GM12891 (cell line): ENCODE measurements around the gene GPR89B. TPM values are rescaled to one million over a fixed set of nuclear protein-coding genes. Genes with fewer than 3 reads are reported as not detected.

Experiments
- DNase-seq: peaks from one replicate; pipeline ENCODE4 v3.0.0; 2011; ENCODE audit warnings: low spot score; ENCODE audit not compliant: insufficient read length
- FAIRE-seq: peaks from 2 replicates; lab custom pipeline; 2011; peaks lifted over from hg19 to GRCh38; lab: Jason Lieb, UNC
- PAX5 ChIP-seq: IDR thresholded peaks from 2 replicates; pipeline ENCODE4 v1.6.1; 2011; ENCODE audit warnings: low read length, moderate library complexity, mild to moderate bottlenecking; ENCODE audit not compliant: insufficient read depth, severe bottlenecking
- POLR2A ChIP-seq: IDR thresholded peaks from 2 replicates; pipeline ENCODE4 v1.6.1; 2011; ENCODE audit warnings: low read depth, low read length, control low read depth
- POLR2AphosphoS5 ChIP-seq: IDR thresholded peaks from 2 replicates; pipeline ENCODE4 v1.6.1; 2011; ENCODE audit warnings: low read depth, low read length, control low read depth
- POU2F2 ChIP-seq: IDR thresholded peaks from 2 replicates; pipeline ENCODE4 v1.6.1; 2011; ENCODE audit warnings: low read depth, mild to moderate bottlenecking, control low read depth, low read length, moderate library complexity
- SPI1 ChIP-seq: IDR thresholded peaks from 2 replicates; pipeline ENCODE4 v1.6.1; 2011; ENCODE audit warnings: low read depth, low read length, control low read depth
- TAF1 ChIP-seq: IDR thresholded peaks from 2 replicates; pipeline ENCODE4 v1.6.1; 2011; ENCODE audit warnings: low read depth, low read length, control low read depth
- polyA plus RNA-seq: library from polyadenylated mRNA; unstranded; fragments of >200 nt; gene quantifications from one replicate; pipeline ENCODE4 v1.2.1, GENCODE V29; 2012; ENCODE audit warnings: low read depth, missing spikeins, inconsistent platforms; ENCODE audit not compliant: missing spikeins

The GPR89B gene
- 9.4 TPM for polyA plus RNA-seq

GRCh38 chr1:147928236-147929132 is at the start of gene GPR89B:
TSS of gene GPR89B (plus strand) at chr1:147928420. CDS start at chr1:147928537, 117 bp downstream.
- DNase-seq, result peak; percentile 59
- peak; percentile 96 for FAIRE-seq
- TF ChIP-seq POLR2A (peak; percentile 87), TAF1 (peak; percentile 79), POLR2AphosphoS5 (peak; percentile 89)

- FAIRE-seq, result no peak
- no peak for DNase-seq
- TF ChIP-seq POU2F2, result no peak
- TF ChIP-seq POLR2AphosphoS5, result no peak
- TF ChIP-seq PAX5, result no peak
- no peak for TF ChIP-seq POLR2A
- TF ChIP-seq TAF1, result no peak
- TF ChIP-seq SPI1, result no peak
Observed at GRCh38 chr1:147879911-147880310, 48.3 kb upstream of the GPR89B start.

DNA sequence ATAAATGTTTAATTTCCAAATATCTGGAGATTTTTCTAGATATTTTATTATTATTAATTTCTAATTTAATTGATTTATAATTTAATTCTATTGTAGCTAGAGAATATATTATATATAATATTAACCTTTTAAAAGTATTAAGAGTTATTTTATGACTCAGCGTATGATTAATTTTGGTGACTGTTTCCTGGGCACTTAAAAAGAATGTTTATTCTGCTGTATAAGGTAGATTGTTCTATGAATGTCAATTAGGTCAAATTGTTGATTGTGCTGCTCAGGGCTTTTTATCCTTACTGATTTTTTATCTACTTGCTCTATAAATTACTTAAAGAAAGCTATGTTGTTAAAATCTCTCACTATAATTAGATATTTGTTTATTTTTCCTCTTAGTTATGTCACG is 45.7 kb upstream of the GPR89B start:
- DNase-seq (no peak), FAIRE-seq (no peak)
- TF ChIP-seq SPI1, result no peak
- no peak for TF ChIP-seq POLR2AphosphoS5
- no peak for TF ChIP-seq PAX5
- no peak for TF ChIP-seq TAF1
- TF ChIP-seq POU2F2, result no peak
- TF ChIP-seq POLR2A, result no peak

DNA sequence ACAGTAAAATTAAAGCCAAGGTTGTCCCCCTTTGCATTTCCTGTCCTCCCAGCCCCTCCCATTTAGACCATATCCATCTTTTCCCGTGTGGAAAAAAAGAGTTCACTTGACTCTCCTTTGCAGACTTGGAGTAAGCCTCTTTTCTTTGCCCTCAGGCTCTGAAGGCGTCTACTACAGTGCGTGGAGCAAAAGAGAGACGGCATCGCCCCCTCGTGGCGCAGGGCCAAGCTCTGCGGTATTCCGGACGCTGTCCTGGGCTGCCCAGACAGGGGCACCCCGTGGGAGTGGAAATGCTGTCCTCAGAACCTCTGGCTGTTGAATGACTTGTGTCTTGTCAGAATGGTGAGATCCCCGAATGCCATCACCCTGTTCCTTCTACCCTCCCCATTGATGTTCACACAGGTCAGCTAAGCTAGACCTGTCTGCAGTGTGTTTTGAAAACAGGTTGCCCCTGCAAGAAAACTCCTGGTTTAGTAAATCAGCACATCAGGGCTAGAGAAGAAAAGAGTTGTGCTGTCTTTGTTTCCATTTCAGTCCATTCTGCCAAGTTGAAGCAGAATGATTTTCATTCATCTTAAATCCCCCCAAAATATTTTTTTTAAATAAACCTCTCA is 37.9 kb upstream of the GPR89B start:
- no peak for TF ChIP-seq POLR2AphosphoS5
- no peak for TF ChIP-seq POU2F2
- no peak for TF ChIP-seq SPI1
- no peak for TF ChIP-seq POLR2A
- no peak for TF ChIP-seq PAX5
- no peak for TF ChIP-seq TAF1
- FAIRE-seq, result peak; percentile 84
- no peak for DNase-seq

DNA sequence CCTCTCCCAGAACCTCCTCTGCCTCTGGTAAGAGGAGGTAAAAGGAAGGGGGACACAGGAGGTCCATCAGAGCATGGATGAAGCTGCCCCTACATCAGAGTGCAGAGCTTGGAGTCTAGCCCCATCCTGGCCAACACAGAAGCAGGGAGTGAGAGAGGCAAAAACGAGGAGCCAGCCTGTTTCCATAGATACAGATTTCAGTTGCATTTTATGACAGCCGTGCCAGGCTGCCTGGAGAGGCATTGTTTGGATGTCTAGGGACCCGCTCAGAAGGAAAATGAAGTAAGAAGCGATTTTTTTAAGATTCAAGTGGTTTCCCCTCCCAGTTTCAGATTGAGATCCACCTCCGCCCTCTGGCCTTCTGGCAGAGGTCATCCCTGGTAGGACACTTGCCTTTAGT is 37.1 kb upstream of the GPR89B start:
- FAIRE-seq (no peak), DNase-seq (no peak)
- TF ChIP-seq POLR2AphosphoS5, result no peak
- TF ChIP-seq POU2F2, result no peak
- no peak for TF ChIP-seq TAF1
- TF ChIP-seq POLR2A, result no peak
- no peak for TF ChIP-seq PAX5
- no peak for TF ChIP-seq SPI1

DNA sequence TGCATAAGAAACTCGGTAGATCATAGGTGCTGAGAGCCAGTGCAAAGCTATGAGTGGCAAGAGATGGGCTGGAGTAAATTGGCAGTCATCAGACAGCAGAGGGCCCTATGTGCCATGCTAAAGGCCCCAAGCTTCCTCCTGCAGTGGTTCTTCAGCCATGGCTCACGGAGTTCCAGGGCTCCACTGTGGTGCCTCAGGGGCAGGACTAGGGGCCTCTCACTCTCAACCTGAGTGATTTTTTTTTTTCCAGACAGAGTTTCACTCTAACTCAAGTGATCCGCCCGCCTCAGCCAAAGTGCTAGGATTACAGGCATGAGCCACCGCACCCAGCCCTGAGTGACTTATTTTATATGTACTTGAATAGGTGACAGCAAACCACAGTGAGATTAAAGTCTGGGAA is 36.0 kb upstream of the GPR89B start:
- DNase-seq, result no peak
- TF ChIP-seq SPI1, result no peak
- TF ChIP-seq POU2F2, result no peak
- no peak for TF ChIP-seq POLR2AphosphoS5
- no peak for TF ChIP-seq POLR2A
- no peak for FAIRE-seq

DNA sequence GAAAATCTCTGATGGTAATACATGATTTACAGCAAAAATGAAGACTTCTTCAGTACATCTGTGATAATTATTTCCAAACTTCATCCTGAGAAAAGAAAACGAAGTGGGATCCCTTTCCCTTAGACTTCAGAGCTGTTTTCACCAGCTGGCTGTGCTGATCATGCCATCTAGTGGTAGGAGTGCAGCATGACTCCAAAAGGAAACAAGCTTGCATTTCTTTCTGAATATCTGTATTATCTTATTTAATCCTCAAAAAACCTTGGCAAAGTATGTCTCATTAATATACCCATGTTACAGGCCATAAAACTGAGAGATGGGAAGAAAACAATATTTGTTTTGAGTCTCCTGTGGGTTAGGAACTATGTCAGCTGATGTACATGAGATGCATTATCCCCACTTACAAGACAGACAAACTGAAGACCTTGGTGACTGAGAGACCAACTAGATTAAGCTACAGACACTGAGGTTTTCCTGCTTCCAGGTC is 35.4 kb upstream of the GPR89B start:
- FAIRE-seq (peak; percentile 82), DNase-seq (no peak)
- no peak for TF ChIP-seq POLR2A
- TF ChIP-seq TAF1, result no peak
- TF ChIP-seq POLR2AphosphoS5, result no peak
- TF ChIP-seq PAX5, result no peak
- TF ChIP-seq SPI1, result no peak
- TF ChIP-seq POU2F2, result no peak

DNA sequence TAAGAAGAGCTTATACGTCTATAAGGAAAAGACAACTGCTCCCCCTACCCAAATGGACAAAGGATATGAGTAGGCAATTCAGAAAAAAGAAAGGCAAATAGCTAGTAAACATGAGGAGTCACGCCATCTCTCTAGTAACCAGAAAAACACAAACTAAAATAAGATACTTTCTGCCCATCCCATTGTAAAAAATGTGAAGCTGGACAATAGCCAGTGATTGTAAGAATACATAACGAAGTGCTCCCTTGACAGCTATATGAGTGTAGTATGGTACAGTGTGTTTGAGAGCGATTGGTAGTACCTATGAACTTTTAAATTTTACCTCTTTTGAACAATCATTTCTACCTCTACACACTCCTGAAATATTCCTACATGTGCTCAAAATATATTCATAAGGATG is 33.1 kb upstream of the GPR89B start:
- no peak for FAIRE-seq
- TF ChIP-seq POLR2A (no peak), TAF1 (no peak), SPI1 (no peak)
- DNase-seq, result no peak

GRCh38 chr1:147897029-147897752 is 31.0 kb upstream of the GPR89B start:
- DNase-seq, result no peak
- FAIRE-seq, result no peak
- TF ChIP-seq PAX5 (no peak), SPI1 (no peak), POLR2AphosphoS5 (no peak), POLR2A (no peak), TAF1 (no peak), POU2F2 (no peak)
